ENCODE results near the gene C1QTNF2.

The C1QTNF2 gene

DNA sequence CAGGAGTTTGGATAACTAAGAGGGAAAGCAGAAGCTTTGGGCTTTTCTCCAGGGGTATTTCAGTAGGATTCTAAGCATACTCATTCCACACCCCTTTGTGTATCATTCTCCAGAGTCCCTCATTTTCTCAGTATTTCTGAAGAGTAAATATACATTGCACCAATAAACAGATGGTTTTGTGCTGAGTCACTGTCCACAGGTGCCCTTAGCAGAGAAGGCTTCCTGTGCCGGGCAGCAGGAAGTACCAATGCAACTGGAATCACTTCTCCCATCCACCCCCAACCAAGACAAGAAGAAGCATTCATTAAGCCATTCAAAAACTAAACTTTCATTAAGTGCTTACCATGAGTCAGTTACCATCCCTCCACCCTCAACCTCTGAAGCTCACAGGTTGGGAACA lies 54.5 kb downstream of the C1QTNF2 start:
- POLR2A ChIA-PET, result no interaction called here
- DNase-seq (ENCODE audit: extremely low spot score), result no peak
- CTCF ChIA-PET, result interaction anchor here (0.7 kb wide), 1 partner anchor 11 kb away, joined by 3 read pairs; no protein-coding TSS in a partner anchor
- TF ChIP-seq L3MBTL2 (conservative IDR thresholded peaks at IDR 0.05) (no peak), SUZ12 (IDR thresholded peaks at IDR 0.05) (no peak), SP1 (IDR thresholded peaks at IDR 0.05) (no peak), FOXA1 (IDR thresholded peaks at IDR 0.05) (no peak), HDGF (IDR thresholded peaks at IDR 0.05; ENCODE audit: borderline replicate concordance) (no peak), ELF4 (IDR thresholded peaks at IDR 0.05) (no peak), PKNOX1 (IDR thresholded peaks at IDR 0.05) (no peak), BHLHE40 (IDR thresholded peaks at IDR 0.05; ENCODE audit: borderline replicate concordance) (no peak)

- ChIA-PET POLR2A (interaction anchor here (1.5 kb wide), 1 partner anchor 27 kb away, joined by 3 read pairs; no protein-coding TSS in a partner anchor), CTCF (no interaction called here)
- TF ChIP-seq FOXK2 (IDR thresholded peaks at IDR 0.05), result no peak
- TF ChIP-seq NFRKB (IDR thresholded peaks at IDR 0.05), result no peak
- no peak for TF ChIP-seq ZNF384 (IDR thresholded peaks at IDR 0.05)
- TF ChIP-seq L3MBTL2 (conservative IDR thresholded peaks at IDR 0.05), result peak; percentile 27; the same call in 1 of the 2 replicates
- TF ChIP-seq SP1 (IDR thresholded peaks at IDR 0.05), result no peak
- no peak for TF ChIP-seq PKNOX1 (IDR thresholded peaks at IDR 0.05)
- TF ChIP-seq BHLHE40 (IDR thresholded peaks at IDR 0.05; ENCODE audit: borderline replicate concordance), result no peak
- DNase-seq (ENCODE audit: extremely low spot score), result no peak
Observed at GRCh38 chr5:160312960-160313727, 57.3 kb downstream of the C1QTNF2 start.

- ChIA-PET CTCF (interaction anchor here (0.9 kb wide), 1 partner anchor 232 kb away, joined by 3 read pairs; no protein-coding TSS in a partner anchor), POLR2A (interaction anchor here (1.5 kb wide), 1 partner anchor 28 kb away, joined by 3 read pairs; no protein-coding TSS in a partner anchor)
- DNase-seq (ENCODE audit: extremely low spot score), result peak; percentile 81
- TF ChIP-seq SUZ12 (IDR thresholded peaks at IDR 0.05), result no peak
- no peak for TF ChIP-seq ELF4 (IDR thresholded peaks at IDR 0.05)
- 0 out of 2 replicates have a peak, but pooled peaks have one; percentile 31 for TF ChIP-seq LEF1 (IDR thresholded peaks at IDR 0.05; ENCODE audit: borderline replicate concordance)
- TF ChIP-seq ARNT (IDR thresholded peaks at IDR 0.05), result no peak
- peak; percentile 61; the same call in 1 of the 2 replicates for TF ChIP-seq FOXM1 (IDR thresholded peaks at IDR 0.05; ENCODE audit: borderline replicate concordance)
- no peak for TF ChIP-seq FOXA1 (IDR thresholded peaks at IDR 0.05)
- no peak for TF ChIP-seq PKNOX1 (IDR thresholded peaks at IDR 0.05)
- no peak for TF ChIP-seq TARDBP (IDR thresholded peaks at IDR 0.05)
- TF ChIP-seq L3MBTL2 (conservative IDR thresholded peaks at IDR 0.05), result no peak; the same call in none of the 2 replicates
- TF ChIP-seq FOXK2 (IDR thresholded peaks at IDR 0.05), result no peak
Observed at GRCh38 chr5:160312134-160312959, 58.1 kb downstream of the C1QTNF2 start, which contains the start of gene CCNJL. CCNJL (minus strand) TSS chr5:160312564; CDS start chr5:160311923, 641 bp downstream.

- DNase-seq (ENCODE audit: extremely low spot score), result no peak
- TF ChIP-seq NFRKB (IDR thresholded peaks at IDR 0.05) (no peak), ARNT (IDR thresholded peaks at IDR 0.05) (no peak), ELF4 (IDR thresholded peaks at IDR 0.05) (no peak), CTBP1 (IDR thresholded peaks at IDR 0.05; ENCODE audit: borderline replicate concordance) (no peak), PKNOX1 (IDR thresholded peaks at IDR 0.05) (no peak), TARDBP (IDR thresholded peaks at IDR 0.05) (no peak), ZNF384 (IDR thresholded peaks at IDR 0.05) (no peak), FOXK2 (IDR thresholded peaks at IDR 0.05) (no peak), LEF1 (IDR thresholded peaks at IDR 0.05; ENCODE audit: borderline replicate concordance) (no peak), L3MBTL2 (conservative IDR thresholded peaks at IDR 0.05) (no peak), SUZ12 (IDR thresholded peaks at IDR 0.05) (no peak), FOXM1 (IDR thresholded peaks at IDR 0.05; ENCODE audit: borderline replicate concordance) (no peak)
- POLR2A ChIA-PET, result interaction anchor here (1.5 kb wide), 1 partner anchor 28 kb away, joined by 3 read pairs; no protein-coding TSS in a partner anchor
- CTCF ChIA-PET, result interaction anchor here (0.9 kb wide), 1 partner anchor 231 kb away, joined by 3 read pairs; no protein-coding TSS in a partner anchor
Observed at GRCh38 chr5:160311491-160312133, 58.8 kb downstream of the C1QTNF2 start.

Data from HEK293T (cell line).